GM18873 (cell line): ENCODE results near the gene TOGARAM1.
A peak's percentile ranks its signal among the peaks of the same experiment; 100 is the strongest.

ENCODE experiments used
- ATAC-seq: cut with Tn5 transposase; IDR thresholded peaks from one replicate; pipeline ENCODE4 v1.9.1; 2021; ENCODE audit warnings: mild to moderate bottlenecking, moderate library complexity, moderate number of reproducible peaks; ENCODE audit not compliant: unreplicated experiment, low FRiP score

The TOGARAM1 gene

DNA sequence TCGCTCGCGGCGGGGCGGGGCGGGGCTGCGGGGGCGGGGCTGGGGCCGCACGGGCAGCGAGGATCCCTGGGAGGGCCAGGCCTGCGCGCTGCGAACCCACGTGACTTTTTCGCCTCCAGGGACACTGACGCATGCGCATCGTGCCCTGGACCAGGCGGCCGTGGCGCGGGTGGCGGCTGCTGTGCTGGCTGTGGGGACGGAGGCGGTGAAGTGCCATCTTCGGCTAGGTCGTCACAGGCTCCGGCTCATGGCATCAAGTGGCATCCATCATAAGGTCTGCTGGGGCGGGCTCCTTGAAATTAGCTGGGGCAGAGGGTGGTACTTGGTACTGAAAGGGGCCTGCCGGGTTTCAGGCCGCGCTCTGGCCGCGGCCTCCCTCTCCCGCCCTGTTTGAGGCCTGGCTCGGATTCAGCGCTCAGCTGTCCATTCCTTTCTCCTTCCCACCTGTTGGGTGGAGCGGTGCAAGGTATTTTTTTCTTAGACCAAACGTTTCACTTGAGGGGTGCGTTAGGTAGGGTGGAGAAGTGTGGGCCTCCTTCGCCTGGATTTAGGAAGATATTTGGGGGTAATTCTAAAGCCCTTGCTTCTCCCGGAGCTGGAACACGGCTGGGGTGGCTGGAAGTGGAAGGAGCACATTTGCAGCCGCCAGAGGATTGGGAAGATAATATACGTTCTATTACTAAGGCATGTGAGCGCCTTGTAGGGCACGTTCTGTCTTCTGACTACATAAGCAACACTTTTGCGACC is 122.2 kb downstream of the TOGARAM1 start, which contains the start of gene PRPF39:
PRPF39 (plus strand) TSS at position 141 of the 747 bp plus-strand sequence. CDS start 11,124 bp downstream, outside the sequence.
- peak; percentile 87 for ATAC-seq

DNA sequence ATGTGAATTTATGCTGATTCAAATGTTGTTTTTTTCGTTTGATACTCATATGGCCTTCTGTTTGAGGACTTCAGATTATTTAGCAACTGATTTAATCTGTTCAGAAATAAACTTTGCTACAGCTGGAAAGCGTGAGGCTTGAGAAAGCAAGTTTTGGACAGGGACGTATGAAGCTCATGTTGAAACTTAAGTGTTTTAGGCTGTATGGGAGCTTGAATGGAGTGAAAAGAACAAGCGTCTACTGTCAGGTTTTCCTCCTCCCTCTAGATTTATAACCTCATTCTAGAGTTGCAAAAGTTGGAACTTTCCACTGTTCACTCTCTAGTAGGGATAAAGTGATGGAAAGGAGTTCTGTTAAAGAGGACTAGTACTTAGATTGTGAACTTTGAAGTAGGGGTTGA is 123.0 kb downstream of the TOGARAM1 start:
- ATAC-seq, result no peak

DNA sequence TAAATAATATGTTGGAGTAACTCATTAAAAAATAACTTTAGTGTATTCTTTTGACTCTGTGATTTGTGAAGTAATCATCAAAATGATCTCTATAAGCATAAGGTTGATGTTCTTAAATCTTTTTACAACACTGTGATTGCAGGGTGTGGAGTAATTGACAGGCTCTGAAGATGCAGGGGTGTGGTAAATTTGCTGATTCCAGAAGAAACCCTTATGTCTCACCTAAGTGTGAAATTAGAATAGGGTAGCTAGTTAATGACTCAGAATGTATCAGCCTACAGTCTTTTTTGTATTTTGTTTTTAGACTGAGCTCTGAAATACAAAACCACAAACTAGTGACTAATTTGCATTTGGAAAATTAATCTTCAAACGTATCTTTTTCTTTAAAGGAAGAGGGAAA is 127.8 kb downstream of the TOGARAM1 start:
- peak; percentile 64 for ATAC-seq

DNA sequence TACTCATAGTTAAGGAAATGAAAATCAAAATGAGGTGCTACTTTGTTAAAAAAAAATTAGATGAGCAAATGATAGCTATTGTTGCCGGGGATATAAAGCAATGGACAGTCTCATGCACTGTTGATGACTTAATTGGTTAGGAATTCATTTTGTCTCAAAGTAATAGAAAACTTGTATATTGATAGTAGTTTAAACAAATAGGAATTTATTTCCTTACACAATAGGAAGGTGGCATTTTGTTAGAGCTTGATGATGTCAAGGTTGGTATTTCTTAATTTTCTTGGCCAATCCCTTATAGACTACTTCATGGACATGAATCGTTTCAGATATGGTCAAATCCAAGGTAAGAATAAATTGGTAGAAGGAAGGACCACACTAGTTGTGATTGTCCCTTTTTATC is 129.7 kb downstream of the TOGARAM1 start:
- ATAC-seq, result no peak

DNA sequence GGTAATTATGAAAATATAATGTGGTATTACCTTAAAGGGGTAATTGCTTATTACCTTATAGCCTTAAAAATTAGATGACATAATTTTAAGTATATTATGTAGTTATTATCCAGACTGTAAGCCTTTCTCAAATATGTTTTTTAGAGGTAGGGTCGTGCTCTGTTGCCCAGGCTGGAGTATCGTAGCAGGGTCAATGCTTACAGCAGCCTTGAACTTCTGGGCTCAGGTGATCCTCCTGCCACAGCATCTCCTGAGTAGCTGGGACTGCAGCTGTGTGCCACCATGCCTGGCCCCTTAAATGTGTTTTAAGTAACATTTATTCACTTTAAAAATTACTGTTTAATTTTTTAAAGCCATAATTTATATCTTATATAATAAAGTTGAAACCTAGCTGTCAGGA is 132.3 kb downstream of the TOGARAM1 start:
- no peak for ATAC-seq

DNA sequence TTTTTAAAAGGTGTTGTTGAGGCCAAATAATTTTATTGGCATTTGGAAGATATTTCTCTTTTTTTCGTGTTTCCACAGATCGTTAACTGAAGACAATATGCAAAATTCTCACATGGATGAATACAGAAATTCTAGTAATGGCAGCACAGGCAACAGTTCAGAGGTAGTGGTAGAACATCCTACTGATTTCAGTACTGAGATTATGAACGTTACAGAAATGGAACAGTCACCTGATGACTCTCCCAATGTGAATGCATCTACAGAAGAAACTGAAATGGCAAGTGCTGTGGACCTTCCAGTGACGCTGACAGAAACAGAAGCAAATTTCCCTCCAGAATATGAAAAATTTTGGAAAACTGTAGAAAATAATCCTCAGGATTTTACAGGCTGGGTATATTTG is 133.2 kb downstream of the TOGARAM1 start:
- ATAC-seq, result no peak

DNA sequence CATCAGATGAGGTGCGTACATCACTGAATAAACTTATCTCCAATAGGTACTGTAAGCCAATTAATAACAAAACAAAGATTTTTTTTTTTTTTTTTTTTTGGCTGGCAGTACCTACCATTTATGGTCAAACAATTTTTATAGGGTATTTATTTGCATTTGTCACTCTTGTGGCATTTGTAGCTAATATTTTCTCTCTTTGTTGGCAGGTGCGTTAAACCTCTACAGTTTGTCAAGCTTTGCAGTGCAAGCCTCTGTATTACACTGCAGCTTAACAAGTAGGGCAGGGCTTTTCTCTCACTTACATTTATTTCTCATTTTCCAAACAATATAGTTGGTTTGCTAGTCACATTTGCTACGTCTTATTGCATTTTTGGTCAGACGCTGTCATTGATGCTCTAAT is 134.2 kb downstream of the TOGARAM1 start:
- ATAC-seq, result no peak

DNA sequence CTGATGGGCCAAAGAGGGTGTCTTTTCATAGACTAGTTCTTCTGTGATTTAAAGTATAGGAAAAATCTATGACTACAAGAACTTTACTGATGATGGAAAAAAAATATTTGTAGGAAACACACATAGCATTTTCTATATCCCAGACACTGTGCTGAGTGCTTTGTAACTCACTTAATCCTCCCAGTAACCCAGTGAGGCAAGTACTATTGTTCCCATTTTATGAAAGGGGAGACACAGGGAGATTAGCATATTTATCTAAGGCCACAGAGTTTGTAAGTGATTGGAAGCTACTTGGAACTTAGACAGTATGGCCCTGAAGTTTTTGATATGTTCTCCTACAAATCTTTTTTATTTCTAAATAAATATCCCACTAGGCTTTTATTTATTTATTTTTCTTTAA is 141.8 kb downstream of the TOGARAM1 start:
- no peak for ATAC-seq

DNA sequence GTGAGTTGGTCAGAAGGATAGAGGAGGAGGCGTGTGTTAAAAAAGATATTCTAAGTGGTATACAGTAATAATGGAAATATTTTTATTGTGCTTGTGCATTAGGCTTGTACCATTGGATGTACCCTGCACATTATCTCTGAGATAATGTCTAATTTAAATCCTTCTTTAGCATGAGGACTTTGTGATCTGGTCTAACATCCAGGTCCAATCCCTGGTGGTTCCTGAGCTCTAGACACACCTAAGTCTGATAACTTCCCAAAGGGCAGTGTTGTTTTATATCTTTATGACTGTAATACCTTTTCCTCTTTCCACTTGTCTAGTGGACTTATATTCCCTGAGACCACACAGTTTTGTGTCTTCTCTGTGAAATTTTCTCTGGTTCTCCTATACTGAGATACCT is 142.6 kb downstream of the TOGARAM1 start:
- no peak for ATAC-seq

DNA sequence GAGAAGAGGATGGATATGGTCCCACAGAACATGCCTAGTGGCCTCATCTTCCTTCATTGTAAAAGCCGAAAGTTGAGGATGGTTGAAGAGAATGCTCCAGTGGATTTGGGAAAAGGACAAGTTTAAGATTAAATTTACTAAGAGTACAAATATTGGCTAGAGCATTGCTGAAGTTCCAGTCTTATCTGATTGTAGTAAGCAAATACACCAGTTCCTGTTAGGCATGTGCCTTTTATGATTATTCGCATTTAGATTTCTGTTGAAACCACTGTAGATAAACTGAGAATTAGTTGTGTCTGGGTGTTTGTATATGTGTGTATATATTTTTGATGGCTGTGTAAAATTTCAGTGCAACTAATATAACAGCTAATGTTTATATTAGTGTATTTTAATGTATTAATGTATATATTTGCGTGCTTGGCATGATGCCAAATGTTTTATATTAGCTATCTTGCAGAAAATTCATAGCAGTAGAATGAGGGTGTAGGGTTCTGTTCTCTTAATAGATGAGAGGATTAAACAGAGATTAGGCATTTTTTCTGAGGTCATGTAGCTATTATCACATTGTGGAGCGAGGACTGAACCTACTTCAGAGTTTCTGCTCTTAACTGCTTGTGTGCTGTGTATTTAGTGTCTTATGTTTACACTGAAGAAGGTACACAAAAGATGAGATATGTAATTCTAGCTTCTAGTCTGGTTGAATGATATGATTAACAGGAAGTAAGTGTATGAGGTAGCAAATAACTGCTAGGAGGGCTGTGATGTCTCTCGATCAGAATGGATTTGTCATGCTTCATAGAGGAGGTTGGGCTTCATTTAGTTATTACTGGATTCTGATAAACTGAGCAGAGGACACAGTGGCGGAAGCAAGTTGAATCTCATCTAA is 151.1 kb downstream of the TOGARAM1 start:
- ATAC-seq, result no peak

DNA sequence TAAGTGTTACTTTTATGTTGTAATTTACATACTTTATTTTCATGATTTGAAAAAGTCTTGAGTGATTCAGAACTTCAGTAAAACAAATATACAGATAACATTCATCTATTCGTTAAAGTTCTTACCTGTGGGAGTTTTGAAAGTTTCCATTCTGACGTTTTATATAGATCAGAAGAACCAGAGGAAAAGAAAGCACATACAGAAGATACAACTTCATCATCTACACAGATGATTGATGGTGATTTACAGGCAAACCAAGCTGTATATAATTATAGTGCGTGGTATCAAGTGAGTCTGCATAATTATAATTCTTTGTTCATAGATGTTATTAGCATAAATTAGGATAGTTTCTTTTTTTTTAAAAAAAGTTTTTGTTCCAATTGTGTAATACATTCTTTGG is 152.3 kb downstream of the TOGARAM1 start:
- no peak for ATAC-seq

DNA sequence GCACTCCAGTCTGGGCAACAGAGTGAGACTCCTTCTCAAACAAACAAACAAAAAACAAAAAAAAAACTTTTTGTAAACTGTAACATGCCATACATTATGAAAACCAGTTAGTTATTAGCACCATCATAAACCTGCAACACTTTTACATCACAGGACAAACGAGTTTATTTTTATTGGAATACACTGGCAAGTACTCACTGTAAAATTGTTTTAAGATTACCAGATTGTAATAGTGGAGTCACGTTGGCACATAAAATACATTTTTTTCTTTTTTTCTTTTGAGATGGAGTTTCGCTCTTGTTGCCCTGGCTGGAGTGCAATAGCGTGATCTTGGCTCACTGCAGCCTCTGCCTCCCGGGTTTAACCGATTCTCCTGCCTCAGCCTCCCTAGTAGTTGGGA is 156.6 kb downstream of the TOGARAM1 start:
- no peak for ATAC-seq

DNA sequence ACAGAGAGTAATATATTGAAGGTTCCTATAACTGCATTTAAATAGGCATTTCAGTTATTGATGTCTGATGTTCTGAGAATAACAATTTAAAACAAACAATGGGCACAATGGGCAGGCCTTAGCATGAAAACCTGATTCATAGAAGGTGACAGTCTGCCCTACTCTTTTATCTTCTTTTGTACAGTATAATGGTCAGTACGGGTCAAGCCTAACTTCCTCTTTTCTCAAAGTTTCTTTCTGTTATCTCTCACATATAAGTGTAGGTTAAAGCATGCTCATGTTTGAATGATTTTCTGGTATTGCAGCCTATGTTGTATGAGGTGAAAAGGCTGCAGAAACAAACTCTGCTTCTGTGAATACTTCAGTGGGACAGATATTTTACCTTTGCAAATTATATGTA is 158.1 kb downstream of the TOGARAM1 start:
- ATAC-seq, result no peak

DNA sequence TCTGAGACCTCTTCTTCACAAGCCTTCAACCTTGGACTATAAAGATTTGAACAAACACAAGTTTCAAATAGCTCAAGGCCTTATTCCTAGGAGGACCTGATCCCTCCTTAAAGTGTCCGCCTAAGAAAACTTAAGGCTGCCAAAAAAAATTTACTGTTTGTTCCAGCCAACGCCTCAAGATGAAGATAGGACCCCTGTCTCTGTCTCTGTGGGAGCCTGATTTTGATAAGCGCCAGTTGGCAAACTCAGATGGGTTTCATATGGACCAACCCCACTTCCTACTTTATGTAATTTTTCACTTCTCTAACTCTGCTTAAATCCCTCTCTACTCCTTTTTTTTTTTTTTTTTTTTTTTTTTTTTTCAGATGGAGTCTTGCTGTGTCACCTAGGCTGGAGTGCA is 161.3 kb downstream of the TOGARAM1 start:
- no peak for ATAC-seq
